K562 (cell line): Measurements from ENCODE around the gene SERGEF.

Experiments used
- BHLHE40 ChIP-seq: IDR thresholded peaks from 2 replicates; pipeline ENCODE4 v1.6.1; 2011; ENCODE audit warnings: low read length, improper control_type of control experiment
- CEBPB ChIP-seq: fragments of 450-650 bp; IDR thresholded peaks from 2 replicates; pipeline ENCODE4 v1.6.1; 2016; ENCODE audit warnings: missing genetic modification characterization, missing compliant biosample characterization
- CHD7 ChIP-seq: fragments of 200-600 bp; sonication (generic); IDR thresholded peaks from one replicate; pipeline ENCODE4 v1.6.1; 2012; ENCODE audit warnings: mild to moderate bottlenecking, low read depth, low read length, inconsistent platforms
- EP300 ChIP-seq: IDR thresholded peaks from 2 replicates; pipeline ENCODE4 v1.6.1; 2012; ENCODE audit warnings: low read length, improper control_type of control experiment
- POLR2A ChIP-seq: fragments of 450-650 bp; conservative IDR thresholded peaks from 2 replicates; pipeline ENCODE4 v1.6.1; 2016
- POLR2G ChIP-seq: fragments of 200-400 bp; formaldehyde crosslinking; IDR thresholded peaks from 2 replicates; pipeline ENCODE4 v1.6.1; 2017; ENCODE audit warnings: low read depth, mild to moderate bottlenecking, antibody characterized with exemption, low read length, moderate library complexity
- TAF1 ChIP-seq: IDR thresholded peaks from 2 replicates; pipeline ENCODE4 v1.6.1; 2011; ENCODE audit warnings: mild to moderate bottlenecking, low read length, moderate library complexity; ENCODE audit not compliant: insufficient read depth, control insufficient read depth, severe bottlenecking; ENCODE audit errors: extremely low read depth
- ZNF778 ChIP-seq: fragments of 450-650 bp; formaldehyde crosslinking; IDR thresholded peaks from 2 replicates; pipeline ENCODE4 v1.4.0; 2020; ENCODE audit warnings: mild to moderate bottlenecking, moderate library complexity

- TF ChIP-seq TAF1 (no peak), CEBPB (tag) (0 out of 2 replicates have a peak, but pooled peaks have one; percentile 25), BHLHE40 (no peak), CHD7 (no peak), ZNF778 (CRISPR knock-in tag) (no peak), POLR2G (no peak), EP300 (no peak), POLR2A (no peak)
Measured at GRCh38 chr11:17790453-17790852, 222.4 kb downstream of the SERGEF start.
